Tibial nerve (tissue), 4 donors: ENCODE measurements around the gene STIM1. TPM values are rescaled to one million over a fixed set of nuclear protein-coding genes. Genes with fewer than 3 reads are reported as not detected.

Source experiments
- DNase-seq, 2 donors: peaks; one replicate each; pipeline ENCODE4 v3.0.0-alpha.2; 2019; ENCODE audit warnings: low spot score in 2 of 2
- H3K27ac ChIP-seq, 4 donors: fragments of 200-600 bp; sonication (generic) in 3 of 4; one replicate each; pipeline ENCODE4 v1.5.1; 2017 to 2019; ENCODE audit warnings: mild to moderate bottlenecking in 1 of 4
- H3K27me3 ChIP-seq, 2 donors: fragments of 200-600 bp; sonication (generic) in 1 of 2; one replicate each; pipeline versions ENCODE4 v1.5.1 to v1.6.0; 2017 to 2019
- H3K36me3 ChIP-seq, 3 donors: fragments of 200-600 bp; sonication (generic); one replicate each; pipeline ENCODE4 v1.5.1; 2018 to 2019
- H3K4me1 ChIP-seq, 4 donors: fragments of 200-600 bp; sonication (generic) in 3 of 4; one replicate each; pipeline ENCODE4 v1.5.1; 2017 to 2019
- H3K4me3 ChIP-seq, 4 donors: fragments of 200-600 bp; sonication (generic) in 3 of 4; one replicate each; pipeline ENCODE4 v1.5.1; 2017 to 2019; ENCODE audit warnings: mild to moderate bottlenecking in 1 of 4, moderate library complexity in 1 of 4
- H3K9me3 ChIP-seq, 4 donors: fragments of 200-600 bp; sonication (generic) in 3 of 4; one replicate each; pipeline ENCODE4 v1.5.1; 2017 to 2019
- EP300 ChIP-seq, 2 donors: sonication (generic); formaldehyde crosslinking; IDR thresholded peaks; one replicate each; pipeline ENCODE4 v1.6.1; 2017; ENCODE audit warnings: antibody characterized with exemption in 2 of 2, mild to moderate bottlenecking in 1 of 2
- POLR2A ChIP-seq, 2 donors: fragments of 450-650 bp; IDR thresholded peaks; one replicate each; pipeline ENCODE4 v1.6.1; 2017; ENCODE audit warnings: antibody characterized with exemption in 2 of 2, mild to moderate bottlenecking in 2 of 2, moderate library complexity in 2 of 2
- WGBS, 2 donors: methylation state at CpG; one replicate each; pipeline ENCODE4 v1.1.5; 2018; 5-methylcytosine and 5-hydroxymethylcytosine counted together
- total RNA-seq, 4 donors: library from RNA; depleted of rRNA; stranded (reverse); fragments of >200 nt; gene quantifications; one replicate each; pipeline ENCODE4 v1.1.0, GENCODE V29; 2016
- TF ChIP-seq, protein P1 (sequence below), 5 experiments: fragments of 200-600 bp in 3 of 5; fragments of 450-650 bp in 2 of 5; sonication (generic) in 3 of 5; IDR thresholded peaks; one replicate each; pipeline ENCODE4 v1.5.1; 2016 to 2019; ENCODE audit warnings: antibody characterized with exemption in 5 of 5, mild to moderate bottlenecking in 3 of 5, moderate library complexity in 2 of 5

Gene STIM1
- total RNA-seq, 4 donors from 2014 or later, result 51.3 to 70.1 (median 59.8) TPM

DNA sequence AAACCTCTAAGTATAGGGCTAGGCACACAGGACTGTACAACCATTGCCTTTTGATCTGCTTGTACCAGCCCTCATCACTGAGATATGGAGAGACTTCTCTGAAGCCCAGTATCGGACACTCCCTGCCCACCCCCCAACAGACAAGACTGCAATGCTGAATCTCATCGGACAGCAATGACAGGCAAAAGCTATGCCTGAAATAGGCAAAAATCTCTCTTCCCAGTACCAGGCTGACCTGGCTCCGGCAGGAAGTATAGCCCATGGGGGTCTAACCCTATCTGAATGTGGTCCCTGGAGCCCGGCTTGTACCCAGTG lies 21.2 kb upstream of the STIM1 start:
- no peaks in the 10 kb centered on the region for H3K9me3 ChIP-seq
- H3K4me3 ChIP-seq, result no peak overlapping the region
- peaks cover 0 to 32% (median 0%) of the 10 kb centered on the region in 3 donors for H3K36me3 ChIP-seq
- WGBS, 2 donors, result 59 to 80% methylated on average over 4 of the region's 4 CpGs
- peaks cover 0 to 75% (median 56%) of the 10 kb centered on the region in 4 donors for H3K4me1 ChIP-seq
- no peaks in the 10 kb centered on the region for H3K27me3 ChIP-seq
- DNase-seq, result no peak
- no peak for TF ChIP-seq POLR2A (IDR thresholded peaks at IDR 0.05)
- TF ChIP-seq, protein P1, sequence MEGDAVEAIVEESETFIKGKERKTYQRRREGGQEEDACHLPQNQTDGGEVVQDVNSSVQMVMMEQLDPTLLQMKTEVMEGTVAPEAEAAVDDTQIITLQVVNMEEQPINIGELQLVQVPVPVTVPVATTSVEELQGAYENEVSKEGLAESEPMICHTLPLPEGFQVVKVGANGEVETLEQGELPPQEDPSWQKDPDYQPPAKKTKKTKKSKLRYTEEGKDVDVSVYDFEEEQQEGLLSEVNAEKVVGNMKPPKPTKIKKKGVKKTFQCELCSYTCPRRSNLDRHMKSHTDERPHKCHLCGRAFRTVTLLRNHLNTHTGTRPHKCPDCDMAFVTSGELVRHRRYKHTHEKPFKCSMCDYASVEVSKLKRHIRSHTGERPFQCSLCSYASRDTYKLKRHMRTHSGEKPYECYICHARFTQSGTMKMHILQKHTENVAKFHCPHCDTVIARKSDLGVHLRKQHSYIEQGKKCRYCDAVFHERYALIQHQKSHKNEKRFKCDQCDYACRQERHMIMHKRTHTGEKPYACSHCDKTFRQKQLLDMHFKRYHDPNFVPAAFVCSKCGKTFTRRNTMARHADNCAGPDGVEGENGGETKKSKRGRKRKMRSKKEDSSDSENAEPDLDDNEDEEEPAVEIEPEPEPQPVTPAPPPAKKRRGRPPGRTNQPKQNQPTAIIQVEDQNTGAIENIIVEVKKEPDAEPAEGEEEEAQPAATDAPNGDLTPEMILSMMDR (IDR thresholded peaks at IDR 0.05), result no peak
- no peak for TF ChIP-seq EP300 (IDR thresholded peaks at IDR 0.05)
- H3K27ac ChIP-seq, result peak overlapping the region in 2 of 4 donors; percentile 21 to 23

- 74 to 78% methylated on average over 7 of the region's 7 CpGs for WGBS, 2 donors
- Histone ChIP-seq H3K36me3 (peaks cover 0 to 26% (median 0%) of the 10 kb centered on the region in 3 donors), H3K9me3 (no peaks in the 10 kb centered on the region), H3K27me3 (no peaks in the 10 kb centered on the region), H3K4me1 (peaks cover 0 to 81% (median 59%) of the 10 kb centered on the region in 4 donors), H3K27ac (peak overlapping the region in 3 of 4 donors; percentile 21 to 71 (median 52)), H3K4me3 (no peak overlapping the region)
- TF ChIP-seq, protein P1 (IDR thresholded peaks at IDR 0.05), result no peak
- peak in 1 of 2 donors; percentile 33 for TF ChIP-seq EP300 (IDR thresholded peaks at IDR 0.05)
- TF ChIP-seq POLR2A (IDR thresholded peaks at IDR 0.05), result no peak
- peak; percentile 27 to 63 for DNase-seq
Measured at GRCh38 chr11:3834664-3835461, 20.6 kb upstream of the STIM1 start.

GRCh38 chr11:3835751-3836150 lies 19.7 kb upstream of the STIM1 start:
- Histone ChIP-seq H3K36me3 (peaks cover 0 to 17% (median 0%) of the 10 kb centered on the region in 3 donors), H3K9me3 (no peaks in the 10 kb centered on the region), H3K27ac (peak overlapping the region in 2 of 4 donors; percentile 52 to 71), H3K4me1 (peaks cover 0 to 85% (median 59%) of the 10 kb centered on the region in 4 donors), H3K4me3 (no peak overlapping the region), H3K27me3 (no peaks in the 10 kb centered on the region)
- TF ChIP-seq EP300 (IDR thresholded peaks at IDR 0.05), result no peak
- TF ChIP-seq POLR2A (IDR thresholded peaks at IDR 0.05), result no peak
- TF ChIP-seq, protein P1 (IDR thresholded peaks at IDR 0.05), result no peak
- 62% methylated on average over 4 of the region's 4 CpGs for WGBS, 2 donors
- no peak for DNase-seq

DNA sequence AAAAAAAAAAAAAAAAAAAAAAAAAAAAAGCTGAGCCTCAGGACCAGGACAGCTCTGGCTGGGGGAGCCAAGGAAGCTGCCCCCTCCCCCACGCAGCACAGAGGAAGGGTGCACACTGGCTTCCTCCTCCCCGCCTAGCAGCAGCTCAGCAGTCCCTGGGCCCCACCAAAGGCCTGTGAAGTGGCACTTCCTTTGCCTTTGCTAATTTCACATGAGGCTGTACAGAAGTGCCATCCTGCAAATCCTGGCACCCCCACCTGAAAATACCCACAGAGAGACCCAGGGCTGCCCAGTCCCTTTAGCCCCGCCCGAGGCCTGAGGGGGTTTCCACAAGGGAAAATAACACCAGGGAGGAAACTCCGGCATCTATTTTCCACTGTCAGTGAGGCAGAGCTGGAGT lies 18.6 kb upstream of the STIM1 start:
- Histone ChIP-seq H3K4me1 (peaks cover 0 to 84% (median 50%) of the 10 kb centered on the region in 4 donors), H3K27me3 (no peaks in the 10 kb centered on the region), H3K4me3 (peak overlapping the region in 1 of 4 donors; percentile 15), H3K9me3 (no peaks in the 10 kb centered on the region), H3K36me3 (peaks cover 0 to 9% (median 0%) of the 10 kb centered on the region in 3 donors), H3K27ac (peak overlapping the region in 2 of 4 donors; percentile 36 to 43)
- no peak for TF ChIP-seq EP300 (IDR thresholded peaks at IDR 0.05)
- 64 to 81% methylated on average over 5 of the region's 5 CpGs for WGBS, 2 donors
- DNase-seq, result no peak

DNA sequence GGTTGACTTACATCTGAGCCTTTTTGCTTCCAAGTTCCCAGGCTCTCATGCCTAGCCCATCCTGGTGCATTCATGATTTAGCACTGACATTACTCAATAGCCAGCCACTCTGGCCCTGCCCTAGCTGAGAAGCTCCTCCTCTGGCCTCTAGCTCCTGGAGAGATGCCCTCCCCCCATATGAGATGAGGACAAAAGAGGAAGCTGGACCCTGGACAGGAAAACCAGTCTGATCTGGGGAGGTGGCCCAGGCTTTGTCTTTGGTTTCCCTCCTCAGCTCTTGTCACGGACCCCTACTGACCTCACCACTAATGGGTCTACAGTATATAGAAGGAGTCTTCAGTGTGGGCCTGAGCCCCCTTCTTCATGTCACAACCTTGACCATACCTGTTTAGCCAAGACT lies 17.7 kb upstream of the STIM1 start:
- H3K27ac ChIP-seq, result peak overlapping the region; percentile 2 to 99 (median 26)
- H3K9me3 ChIP-seq, result no peaks in the 10 kb centered on the region
- 78 to 89% methylated on average over 1 of the region's 1 CpG for WGBS, 2 donors
- no peak for TF ChIP-seq POLR2A (IDR thresholded peaks at IDR 0.05)
- no peak for TF ChIP-seq EP300 (IDR thresholded peaks at IDR 0.05)
- TF ChIP-seq, protein P1 (IDR thresholded peaks at IDR 0.05), result no peak
- no peak overlapping the region for H3K4me3 ChIP-seq
- no peaks in the 10 kb centered on the region for H3K27me3 ChIP-seq
- peaks cover 0 to 9% (median 0%) of the 10 kb centered on the region in 3 donors for H3K36me3 ChIP-seq
- peaks cover 0 to 75% (median 41%) of the 10 kb centered on the region in 4 donors for H3K4me1 ChIP-seq
- DNase-seq, result peak in 1 of 2 donors; percentile 50
